DMS 273 treated with DMSO at 0.1 percent for 48 hours (cell line): ENCODE results near the gene HOXD10.

Source experiments
- DNase-seq: peaks from one replicate; lab custom pipeline; 2025; lab: John Stamatoyannopoulos, UW

HOXD10 gene

DNA sequence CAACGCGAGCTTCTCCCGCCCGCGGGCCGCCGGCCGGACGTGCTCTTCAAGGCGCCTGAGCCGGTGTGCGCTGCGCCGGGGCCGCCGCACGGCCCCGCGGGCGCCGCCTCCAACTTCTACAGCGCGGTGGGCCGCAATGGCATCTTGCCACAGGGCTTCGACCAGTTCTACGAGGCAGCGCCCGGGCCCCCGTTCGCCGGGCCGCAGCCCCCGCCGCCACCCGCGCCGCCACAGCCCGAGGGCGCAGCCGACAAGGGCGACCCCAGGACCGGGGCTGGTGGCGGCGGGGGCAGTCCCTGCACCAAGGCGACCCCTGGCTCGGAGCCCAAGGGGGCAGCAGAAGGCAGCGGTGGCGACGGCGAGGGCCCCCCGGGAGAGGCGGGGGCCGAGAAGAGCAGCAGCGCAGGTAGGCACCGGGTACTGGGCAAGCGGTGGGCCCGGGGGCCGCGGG, 8.8 kb upstream of the HOXD10 start:
- no peak for DNase-seq

GRCh38 chr2:176109192-176109901, 7.2 kb upstream of the HOXD10 start:
- no peak for DNase-seq

DNA sequence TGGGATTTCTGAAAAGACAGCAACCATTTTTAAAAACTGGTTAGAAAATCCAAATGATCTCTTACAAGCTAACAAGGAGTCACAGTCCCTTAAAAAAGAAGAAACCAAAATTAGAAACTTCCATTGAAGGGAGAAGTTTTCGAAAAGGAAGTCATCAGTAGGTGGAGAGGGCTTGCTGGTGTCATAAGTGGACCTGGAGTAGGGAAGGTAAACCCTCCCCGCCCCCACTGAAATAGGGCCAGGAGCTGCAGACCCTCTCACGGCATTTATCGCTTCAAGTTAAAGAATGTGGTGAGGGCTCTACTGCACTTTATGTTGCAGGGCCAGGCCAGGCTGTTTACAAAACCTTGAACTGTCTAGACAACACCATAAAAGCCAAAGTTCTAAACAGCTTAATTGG, 6.6 kb upstream of the HOXD10 start:
- no peak for DNase-seq

DNA sequence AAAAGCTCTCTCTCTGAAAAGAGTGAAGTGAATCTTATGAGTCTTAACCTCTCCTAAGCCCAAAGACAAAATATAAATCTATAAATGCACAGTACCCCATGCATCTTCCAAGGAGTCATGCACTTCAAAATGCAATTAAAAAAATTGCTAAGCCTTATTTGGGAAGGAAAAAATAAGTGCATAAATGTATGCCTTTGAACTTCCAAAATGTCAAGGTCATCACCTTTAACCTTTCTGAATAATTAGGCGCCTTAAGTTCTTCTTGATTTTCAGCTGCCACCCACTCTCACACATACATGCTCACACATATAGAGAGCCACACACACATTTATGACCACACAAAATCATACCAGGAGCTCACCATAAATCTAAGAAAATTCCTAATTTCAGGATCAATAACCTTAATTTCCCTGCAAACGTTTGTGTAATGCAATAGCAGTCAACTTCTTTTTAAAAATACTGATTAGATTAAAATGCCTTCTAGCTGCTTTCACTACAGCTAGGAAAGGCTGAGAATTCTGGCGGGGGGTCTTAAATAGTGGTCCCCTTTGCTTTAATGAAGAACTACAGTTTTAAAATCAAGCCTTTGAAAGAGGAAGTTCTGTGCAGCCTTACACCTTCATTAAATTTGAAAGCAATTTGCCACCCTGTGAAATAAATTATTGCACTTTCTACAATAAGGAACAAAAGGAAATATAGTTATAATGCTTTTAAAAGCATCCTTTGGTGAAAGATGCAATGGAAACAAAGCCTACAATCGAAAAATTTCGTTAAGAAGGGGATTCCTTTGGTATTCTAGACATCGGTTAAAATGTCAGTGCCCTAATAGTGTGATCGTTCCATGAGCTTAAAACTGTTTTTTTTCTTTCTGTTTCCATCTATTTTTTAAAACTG, 5.9 kb upstream of the HOXD10 start:
- DNase-seq = no peak

GRCh38 chr2:176111309-176111663, 5.3 kb upstream of the HOXD10 start:
- peak; percentile 20 for DNase-seq

- DNase-seq = no peak
Observed at GRCh38 chr2:176111846-176112374, 4.7 kb upstream of the HOXD10 start.

- no peak for DNase-seq
Observed at GRCh38 chr2:176112375-176113302, 3.9 kb upstream of the HOXD10 start.

DNA sequence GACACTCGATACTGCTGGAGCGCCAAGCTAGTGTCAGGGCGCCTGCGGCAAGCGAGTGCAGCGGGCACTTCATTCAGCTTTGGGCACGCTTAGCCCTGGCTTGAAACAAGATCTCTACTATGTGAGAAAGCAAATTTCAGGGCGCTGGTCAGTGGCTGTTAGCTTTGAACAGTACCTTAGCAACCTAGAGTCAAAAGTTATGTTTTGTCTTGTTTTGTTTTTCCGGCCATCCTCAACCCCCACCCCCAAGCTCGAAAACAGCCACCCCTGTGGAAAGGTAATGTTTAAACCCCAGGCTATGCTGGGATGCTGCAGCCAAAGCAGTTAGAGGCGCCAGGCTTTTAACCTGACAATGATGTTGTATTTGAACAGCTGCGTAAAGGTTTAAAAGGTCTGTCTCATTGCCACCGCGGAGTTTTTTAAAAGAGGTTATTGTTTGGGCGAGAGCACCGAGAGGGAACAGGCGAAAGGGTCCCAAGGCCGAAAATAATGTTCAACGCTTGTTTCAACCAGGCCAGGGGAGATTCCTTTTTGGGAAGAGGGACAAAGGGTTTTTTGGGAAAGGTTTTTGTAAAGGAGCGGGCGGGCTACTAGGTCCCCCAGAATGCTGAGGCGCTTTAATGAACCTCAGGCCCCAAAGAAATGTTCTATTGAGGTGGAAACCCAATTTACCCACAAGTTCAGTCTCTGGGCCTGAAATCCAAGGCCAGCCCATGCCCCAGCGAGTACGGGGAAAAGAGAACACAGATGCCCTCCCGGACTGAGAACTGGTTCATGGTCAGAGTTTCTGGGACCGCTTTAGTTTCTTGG, 2.3 kb upstream of the HOXD10 start:
- DNase-seq = no peak

- no peak for DNase-seq
Observed at GRCh38 chr2:176114930-176115625, 1.5 kb upstream of the HOXD10 start.

DNA sequence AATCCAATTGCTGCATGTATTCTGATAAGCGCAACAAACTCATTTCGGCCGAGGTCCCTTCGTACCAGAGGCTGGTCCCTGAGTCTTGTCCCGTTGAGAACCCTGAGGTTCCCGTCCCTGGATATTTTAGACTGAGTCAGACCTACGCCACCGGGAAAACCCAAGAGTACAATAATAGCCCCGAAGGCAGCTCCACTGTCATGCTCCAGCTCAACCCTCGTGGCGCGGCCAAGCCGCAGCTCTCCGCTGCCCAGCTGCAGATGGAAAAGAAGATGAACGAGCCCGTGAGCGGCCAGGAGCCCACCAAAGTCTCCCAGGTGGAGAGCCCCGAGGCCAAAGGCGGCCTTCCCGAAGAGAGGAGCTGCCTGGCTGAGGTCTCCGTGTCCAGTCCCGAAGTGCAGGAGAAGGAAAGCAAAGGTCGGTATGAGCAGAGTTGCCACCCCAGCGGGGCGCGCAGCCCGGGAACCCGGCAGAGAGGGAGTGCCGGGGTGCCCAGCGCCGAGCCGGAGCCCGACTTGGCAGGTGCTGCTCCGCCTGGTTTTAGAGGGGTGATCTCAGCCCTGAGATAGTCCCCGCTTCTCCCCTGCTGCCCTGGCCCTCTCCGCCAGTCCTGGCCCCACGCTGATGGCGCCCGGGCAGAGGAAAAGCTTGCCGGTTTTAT, 714 bp downstream of the HOXD10 start:
- no peak for DNase-seq

DNA sequence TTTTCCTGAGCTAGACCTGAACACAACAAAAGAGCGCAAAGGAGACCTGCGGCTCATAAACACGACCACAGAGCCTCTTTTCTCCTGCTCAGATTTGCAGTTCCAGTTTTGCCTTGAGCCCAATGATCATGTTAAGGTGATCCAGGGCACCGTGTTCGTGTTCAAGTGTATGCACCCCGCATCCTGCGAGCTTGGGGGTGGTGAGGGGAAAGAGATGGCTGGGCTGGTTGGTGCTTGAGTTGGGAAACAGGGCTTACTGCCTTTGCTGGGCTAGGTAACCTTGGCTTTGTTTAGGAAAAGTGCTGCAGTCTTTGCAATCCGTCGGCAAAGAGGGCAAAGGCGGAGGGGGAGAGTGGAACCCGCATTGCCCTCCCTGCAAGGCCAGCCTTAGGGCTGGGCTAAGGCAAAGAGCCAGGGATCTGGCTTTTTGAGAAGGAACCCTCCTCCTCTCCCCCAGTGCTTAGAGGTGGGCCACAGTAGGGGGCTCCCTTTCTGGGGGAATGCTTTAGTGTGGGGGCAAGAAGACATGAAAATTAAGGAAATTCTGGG, 1.3 kb downstream of the HOXD10 start:
- no peak for DNase-seq

DNA sequence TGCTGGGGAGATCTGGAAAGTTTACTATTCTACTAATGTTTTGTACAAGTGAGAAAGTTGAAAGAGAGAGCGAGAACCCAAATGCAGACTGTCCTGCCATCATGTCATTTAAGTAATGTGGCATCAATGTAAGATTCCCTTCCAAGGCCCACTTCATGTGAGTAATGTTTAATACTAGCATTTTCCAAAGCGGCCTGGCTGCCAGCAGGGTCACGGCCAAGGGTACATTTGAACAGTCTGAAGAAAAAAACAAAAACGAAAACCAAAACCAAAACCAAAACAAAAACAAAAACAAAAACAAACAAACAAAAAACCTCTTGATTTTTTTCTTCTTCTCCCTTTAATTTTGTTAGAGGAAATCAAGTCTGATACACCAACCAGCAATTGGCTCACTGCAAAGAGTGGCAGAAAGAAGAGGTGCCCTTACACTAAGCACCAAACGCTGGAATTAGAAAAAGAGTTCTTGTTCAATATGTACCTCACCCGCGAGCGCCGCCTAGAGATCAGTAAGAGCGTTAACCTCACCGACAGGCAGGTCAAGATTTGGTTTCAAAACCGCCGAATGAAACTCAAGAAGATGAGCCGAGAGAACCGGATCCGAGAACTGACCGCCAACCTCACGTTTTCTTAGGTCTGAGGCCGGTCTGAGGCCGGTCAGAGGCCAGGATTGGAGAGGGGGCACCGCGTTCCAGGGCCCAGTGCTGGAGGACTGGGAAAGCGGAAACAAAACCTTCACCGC, 2.2 kb downstream of the HOXD10 start:
- no peak for DNase-seq

DNA sequence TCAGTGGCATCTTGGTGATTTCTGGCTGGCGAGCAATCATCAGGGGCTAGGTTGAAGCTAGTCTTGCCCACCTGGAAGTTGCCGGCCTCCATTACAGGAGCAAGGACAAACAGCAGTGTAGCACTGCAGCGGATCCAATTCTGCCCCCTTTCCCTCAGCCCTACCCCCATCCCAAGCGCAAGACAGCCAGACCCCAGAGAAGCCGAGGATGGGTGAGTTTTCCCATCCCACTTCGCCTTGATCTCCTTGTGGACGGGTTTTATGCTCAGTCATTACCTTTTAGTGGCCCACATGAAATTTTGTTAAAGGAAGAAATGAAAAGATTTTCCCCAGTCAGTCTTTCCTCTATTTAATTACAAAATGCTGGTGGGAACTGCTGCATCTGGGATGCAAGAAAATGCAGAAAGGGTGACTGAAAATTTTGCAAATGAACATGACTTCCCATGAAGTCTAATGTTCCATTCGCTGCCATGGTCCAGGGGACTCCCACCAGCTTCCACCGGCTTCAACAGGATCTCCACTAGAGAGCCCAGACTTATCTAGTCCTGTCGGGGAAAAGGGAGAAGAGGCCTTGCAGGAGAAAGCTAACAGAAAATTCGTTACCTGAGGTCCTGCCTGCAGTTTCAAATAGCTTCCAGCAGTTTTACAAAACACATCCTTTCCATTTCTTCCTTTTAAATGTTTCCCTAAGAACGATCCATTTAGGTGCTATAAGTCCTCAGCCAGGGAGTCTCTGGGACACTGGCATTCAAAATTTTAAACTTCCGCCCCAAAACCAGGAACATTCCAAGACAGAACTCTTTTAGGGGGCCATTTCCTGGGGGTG, 4.0 kb downstream of the HOXD10 start:
- no peak for DNase-seq

DNA sequence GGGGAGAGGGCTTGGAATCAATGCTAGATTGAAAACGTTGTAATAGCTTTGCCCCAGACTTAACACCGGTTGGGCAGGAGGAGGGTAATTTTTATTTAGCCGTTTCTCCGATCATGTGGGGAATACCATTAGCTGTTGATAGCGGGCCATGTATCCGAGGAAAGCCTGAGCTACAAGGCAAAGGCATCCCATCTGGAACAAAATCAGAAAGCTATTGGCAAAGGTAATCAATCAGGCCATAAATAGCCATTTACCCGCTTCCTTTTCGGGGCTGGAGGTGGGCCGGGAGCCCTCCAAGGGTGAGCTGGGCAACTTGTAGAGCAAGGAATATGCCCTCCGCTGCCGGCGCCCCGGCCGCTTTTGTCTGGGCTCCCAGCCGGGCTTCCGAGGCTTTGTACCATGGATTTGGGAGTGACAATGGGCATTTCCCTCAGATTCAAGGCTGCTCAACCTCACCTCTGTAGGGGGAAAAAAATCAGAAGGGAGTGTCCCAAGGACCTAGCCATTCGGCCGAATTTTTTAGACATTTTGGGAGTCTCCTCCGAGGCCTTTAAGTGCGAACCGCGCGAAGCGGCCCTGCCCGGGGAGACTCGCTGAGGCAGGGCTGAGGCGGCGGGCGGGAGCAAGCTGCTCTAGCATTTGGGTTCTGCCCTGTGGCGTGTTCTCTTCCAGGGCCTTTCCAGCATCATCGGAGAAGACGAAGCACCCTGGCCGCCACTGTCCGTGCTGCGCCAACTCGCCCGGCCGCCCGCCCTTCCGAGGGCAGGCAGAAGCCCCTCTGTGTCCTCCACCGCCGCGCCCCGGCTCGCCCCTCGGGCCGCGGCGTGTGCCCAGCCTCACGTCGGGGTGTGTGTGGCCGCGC, 4.8 kb downstream of the HOXD10 start:
- DNase-seq = no peak

- no peak for DNase-seq
Observed at GRCh38 chr2:176122052-176122682, 5.6 kb downstream of the HOXD10 start.

DNA sequence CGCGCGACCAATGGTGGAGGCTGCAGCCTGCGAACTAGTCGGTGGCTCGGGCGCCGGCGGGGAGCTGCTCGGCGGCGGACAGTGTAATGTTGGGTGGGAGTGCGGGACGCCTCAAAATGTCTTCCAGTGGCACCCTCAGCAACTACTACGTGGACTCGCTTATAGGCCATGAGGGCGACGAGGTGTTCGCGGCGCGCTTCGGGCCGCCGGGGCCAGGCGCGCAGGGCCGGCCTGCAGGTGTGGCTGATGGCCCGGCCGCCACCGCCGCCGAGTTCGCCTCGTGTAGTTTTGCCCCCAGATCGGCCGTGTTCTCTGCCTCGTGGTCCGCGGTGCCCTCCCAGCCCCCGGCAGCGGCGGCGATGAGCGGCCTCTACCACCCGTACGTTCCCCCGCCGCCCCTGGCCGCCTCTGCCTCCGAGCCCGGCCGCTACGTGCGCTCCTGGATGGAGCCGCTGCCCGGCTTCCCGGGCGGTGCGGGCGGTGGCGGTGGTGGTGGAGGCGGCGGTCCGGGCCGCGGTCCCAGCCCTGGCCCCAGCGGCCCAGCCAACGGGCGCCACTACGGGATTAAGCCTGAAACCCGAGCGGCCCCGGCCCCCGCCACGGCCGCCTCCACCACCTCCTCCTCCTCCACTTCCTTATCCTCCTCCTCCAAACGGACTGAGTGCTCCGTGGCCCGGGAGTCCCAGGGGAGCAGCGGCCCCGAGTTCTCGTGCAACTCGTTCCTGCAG, 6.3 kb downstream of the HOXD10 start, which contains the start of gene HOXD9:
Gene HOXD9 (plus strand): TSS at position 37 of the 728 bp plus-strand sequence. CDS start 50 bp downstream, at position 87.
- DNase-seq = no peak
